ENCODE results near the gene MYO1D.

DNA sequence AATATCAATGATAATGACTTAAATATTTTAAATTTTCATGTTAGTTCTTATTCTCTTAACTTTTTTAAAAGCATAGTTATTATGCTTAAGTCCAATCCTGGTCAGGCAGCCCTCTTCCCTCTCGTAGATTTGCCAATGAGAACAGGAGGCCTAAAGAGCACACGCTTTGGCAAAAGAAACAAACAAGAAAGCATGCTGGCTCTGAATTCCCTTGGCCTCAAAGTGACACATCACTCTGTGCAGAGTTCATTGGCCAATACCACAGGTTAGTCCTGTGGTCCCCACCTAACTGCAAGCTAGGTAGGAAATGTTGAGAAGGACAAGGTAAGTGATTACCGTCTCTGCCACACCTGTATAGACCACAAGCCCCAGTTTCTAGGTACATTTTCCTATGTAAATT lies 61.5 kb downstream of the MYO1D start:
- TF ChIP-seq, protein P1, sequence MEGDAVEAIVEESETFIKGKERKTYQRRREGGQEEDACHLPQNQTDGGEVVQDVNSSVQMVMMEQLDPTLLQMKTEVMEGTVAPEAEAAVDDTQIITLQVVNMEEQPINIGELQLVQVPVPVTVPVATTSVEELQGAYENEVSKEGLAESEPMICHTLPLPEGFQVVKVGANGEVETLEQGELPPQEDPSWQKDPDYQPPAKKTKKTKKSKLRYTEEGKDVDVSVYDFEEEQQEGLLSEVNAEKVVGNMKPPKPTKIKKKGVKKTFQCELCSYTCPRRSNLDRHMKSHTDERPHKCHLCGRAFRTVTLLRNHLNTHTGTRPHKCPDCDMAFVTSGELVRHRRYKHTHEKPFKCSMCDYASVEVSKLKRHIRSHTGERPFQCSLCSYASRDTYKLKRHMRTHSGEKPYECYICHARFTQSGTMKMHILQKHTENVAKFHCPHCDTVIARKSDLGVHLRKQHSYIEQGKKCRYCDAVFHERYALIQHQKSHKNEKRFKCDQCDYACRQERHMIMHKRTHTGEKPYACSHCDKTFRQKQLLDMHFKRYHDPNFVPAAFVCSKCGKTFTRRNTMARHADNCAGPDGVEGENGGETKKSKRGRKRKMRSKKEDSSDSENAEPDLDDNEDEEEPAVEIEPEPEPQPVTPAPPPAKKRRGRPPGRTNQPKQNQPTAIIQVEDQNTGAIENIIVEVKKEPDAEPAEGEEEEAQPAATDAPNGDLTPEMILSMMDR (IDR thresholded peaks at IDR 0.05) = no peak
- TF ChIP-seq POLR2AphosphoS5 (IDR thresholded peaks at IDR 0.05; ENCODE audit: low read depth, low read length) (no peak), SIN3A (IDR thresholded peaks at IDR 0.05; ENCODE audit: borderline replicate concordance, insufficient read depth, low read depth, low read length) (no peak)
- TF ChIP-seq, protein P2, sequence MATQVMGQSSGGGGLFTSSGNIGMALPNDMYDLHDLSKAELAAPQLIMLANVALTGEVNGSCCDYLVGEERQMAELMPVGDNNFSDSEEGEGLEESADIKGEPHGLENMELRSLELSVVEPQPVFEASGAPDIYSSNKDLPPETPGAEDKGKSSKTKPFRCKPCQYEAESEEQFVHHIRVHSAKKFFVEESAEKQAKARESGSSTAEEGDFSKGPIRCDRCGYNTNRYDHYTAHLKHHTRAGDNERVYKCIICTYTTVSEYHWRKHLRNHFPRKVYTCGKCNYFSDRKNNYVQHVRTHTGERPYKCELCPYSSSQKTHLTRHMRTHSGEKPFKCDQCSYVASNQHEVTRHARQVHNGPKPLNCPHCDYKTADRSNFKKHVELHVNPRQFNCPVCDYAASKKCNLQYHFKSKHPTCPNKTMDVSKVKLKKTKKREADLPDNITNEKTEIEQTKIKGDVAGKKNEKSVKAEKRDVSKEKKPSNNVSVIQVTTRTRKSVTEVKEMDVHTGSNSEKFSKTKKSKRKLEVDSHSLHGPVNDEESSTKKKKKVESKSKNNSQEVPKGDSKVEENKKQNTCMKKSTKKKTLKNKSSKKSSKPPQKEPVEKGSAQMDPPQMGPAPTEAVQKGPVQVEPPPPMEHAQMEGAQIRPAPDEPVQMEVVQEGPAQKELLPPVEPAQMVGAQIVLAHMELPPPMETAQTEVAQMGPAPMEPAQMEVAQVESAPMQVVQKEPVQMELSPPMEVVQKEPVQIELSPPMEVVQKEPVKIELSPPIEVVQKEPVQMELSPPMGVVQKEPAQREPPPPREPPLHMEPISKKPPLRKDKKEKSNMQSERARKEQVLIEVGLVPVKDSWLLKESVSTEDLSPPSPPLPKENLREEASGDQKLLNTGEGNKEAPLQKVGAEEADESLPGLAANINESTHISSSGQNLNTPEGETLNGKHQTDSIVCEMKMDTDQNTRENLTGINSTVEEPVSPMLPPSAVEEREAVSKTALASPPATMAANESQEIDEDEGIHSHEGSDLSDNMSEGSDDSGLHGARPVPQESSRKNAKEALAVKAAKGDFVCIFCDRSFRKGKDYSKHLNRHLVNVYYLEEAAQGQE (IDR thresholded peaks at IDR 0.05; ENCODE audit: insufficient read depth in 1 of 2, low read depth in 2 of 2, low read length in 1 of 2) = no peak

All from Panc1 (cell line).